HuH-7 (cell line): Measurements from ENCODE around the gene RIPK3.

Experiments used
- DNase-seq: peaks from one replicate; pipeline ENCODE4 v3.0.0; 2011; ENCODE audit warnings: low spot score

The RIPK3 gene

GRCh38 chr14:24300326-24300980 is 39.3 kb downstream of the RIPK3 start:
- no peak for DNase-seq

- peak; percentile 87 for DNase-seq
Measured at GRCh38 chr14:24299255-24300191, 40.3 kb downstream of the RIPK3 start, which contains the start of the genes DHRS1 and NOP9. TSS of gene DHRS1 (minus strand) at chr14:24299780. CDS start at chr14:24299106, 674 bp downstream. TSS of gene NOP9 (plus strand) at chr14:24299850. CDS start at chr14:24299955, 105 bp downstream.

- DNase-seq: no peak
Measured at GRCh38 chr14:24298892-24299254, 40.9 kb downstream of the RIPK3 start.

GRCh38 chr14:24297190-24297964 is 42.4 kb downstream of the RIPK3 start:
- peak; percentile 68 for DNase-seq

- DNase-seq: peak; percentile 77
Measured at GRCh38 chr14:24296341-24297157, 43.2 kb downstream of the RIPK3 start.

- DNase-seq: no peak
Measured at GRCh38 chr14:24293525-24293924, 46.3 kb downstream of the RIPK3 start.

- no peak for DNase-seq
Measured at GRCh38 chr14:24292118-24292807, 47.5 kb downstream of the RIPK3 start.

- no peak for DNase-seq
Measured at GRCh38 chr14:24291446-24292117, 48.2 kb downstream of the RIPK3 start.

- no peak for DNase-seq
Measured at GRCh38 chr14:24290746-24291145, 49.0 kb downstream of the RIPK3 start.

- DNase-seq: no peak
Measured at GRCh38 chr14:24289649-24290280, 50.0 kb downstream of the RIPK3 start.

GRCh38 chr14:24286996-24287395 is 52.8 kb downstream of the RIPK3 start:
- DNase-seq: no peak
